Right atrium auricular region (tissue), 2 donors: ENCODE measurements around the gene TMEM40. TPM values are rescaled to one million over a fixed set of nuclear protein-coding genes. Genes with fewer than 3 reads are reported as not detected.
A peak's percentile ranks its signal among the peaks of the same experiment; 100 is the strongest.

Experiments used
- DNase-seq: peaks from one replicate; pipeline ENCODE4 v3.0.0-alpha.2; 2019; ENCODE audit warnings: low spot score
- H3K27ac ChIP-seq, 2 donors: fragments of 200-600 bp; sonication (generic); 1 replicate in 1 of 2; 2 replicates in 1 of 2; pipeline ENCODE4 v1.5.1; 2016 to 2019
- H3K27me3 ChIP-seq, 2 donors: fragments of 200-600 bp; sonication (generic); one replicate each; pipeline versions ENCODE4 v1.5.1 to v1.6.0; 2017 to 2019
- H3K36me3 ChIP-seq: fragments of 200-600 bp; sonication (generic); one replicate; pipeline ENCODE4 v1.5.1; 2016
- H3K4me1 ChIP-seq, 2 donors: fragments of 200-600 bp; sonication (generic); one replicate each; pipeline versions ENCODE4 v1.5.1 to v1.6.0; 2017 to 2019
- H3K4me3 ChIP-seq, 2 donors: fragments of 200-600 bp; sonication (generic); 1 replicate in 1 of 2; 2 replicates in 1 of 2; pipeline ENCODE4 v1.5.1; 2017 to 2019; ENCODE audit warnings: mild to moderate bottlenecking in 1 of 2, moderate library complexity in 1 of 2
- H3K9me3 ChIP-seq, 2 donors: fragments of 200-600 bp; sonication (generic); one replicate each; pipeline ENCODE4 v1.5.1; 2019
- CTCF ChIP-seq, 2 donors: fragments of 200-600 bp; sonication (generic); IDR thresholded peaks; one replicate each; pipeline ENCODE4 v1.5.1; 2019; ENCODE audit warnings: antibody characterized with exemption in 2 of 2
- total RNA-seq, 2 donors: library from RNA; depleted of rRNA; stranded (reverse); fragments of >200 nt; gene quantifications; one replicate each; pipeline ENCODE4 v1.1.0, GENCODE V29; 2016

TMEM40 gene
- total RNA-seq, 2 donors from 2014 or later, result 1.8 to 2.3 TPM

GRCh38 chr3:12692444-12692843 is 66.6 kb downstream of the TMEM40 start:
- no peaks in the 10 kb centered on the region for H3K27me3 ChIP-seq
- no peaks in the 10 kb centered on the region for H3K4me1 ChIP-seq
- TF ChIP-seq CTCF (IDR thresholded peaks at IDR 0.05), result no peak
- DNase-seq, result no peak
- H3K27ac ChIP-seq, result peak overlapping the region in 1 of 2 donors; percentile 87
- no peaks in the 10 kb centered on the region for H3K9me3 ChIP-seq
- no peak overlapping the region for H3K4me3 ChIP-seq
- H3K36me3 ChIP-seq, result no peaks in the 10 kb centered on the region

- no peak overlapping the region for H3K4me3 ChIP-seq
- no peak for TF ChIP-seq CTCF (IDR thresholded peaks at IDR 0.05)
- H3K27me3 ChIP-seq, result no peaks in the 10 kb centered on the region
- no peaks in the 10 kb centered on the region for H3K36me3 ChIP-seq
- no peaks in the 10 kb centered on the region for H3K4me1 ChIP-seq
- DNase-seq, result no peak
- peak overlapping the region in 1 of 2 donors; percentile 43 for H3K27ac ChIP-seq
- no peaks in the 10 kb centered on the region for H3K9me3 ChIP-seq
Measured at GRCh38 chr3:12689997-12690711, 68.9 kb downstream of the TMEM40 start.

- Histone ChIP-seq H3K4me1 (no peaks in the 10 kb centered on the region), H3K9me3 (no peaks in the 10 kb centered on the region), H3K36me3 (no peaks in the 10 kb centered on the region), H3K4me3 (no peak overlapping the region), H3K27ac (no peak overlapping the region), H3K27me3 (no peaks in the 10 kb centered on the region)
- no peak for TF ChIP-seq CTCF (IDR thresholded peaks at IDR 0.05)
- no peak for DNase-seq
Measured at GRCh38 chr3:12687948-12688347, 71.1 kb downstream of the TMEM40 start.

- H3K4me1 ChIP-seq, result peaks cover 0 to 15% of the 10 kb centered on the region in 2 donors
- H3K27ac ChIP-seq, result no peak overlapping the region
- H3K27me3 ChIP-seq, result no peaks in the 10 kb centered on the region
- H3K4me3 ChIP-seq, result no peak overlapping the region
- DNase-seq, result no peak
- no peaks in the 10 kb centered on the region for H3K36me3 ChIP-seq
- H3K9me3 ChIP-seq, result no peaks in the 10 kb centered on the region
- TF ChIP-seq CTCF (IDR thresholded peaks at IDR 0.05), result no peak
Measured at GRCh38 chr3:12686096-12686495, 73.0 kb downstream of the TMEM40 start.

Other genes with a start within 250 kb of the TMEM40 start
- gene MKRN2OS, start 213.8 kb downstream of the TMEM40 start, total RNA-seq, result not detected
- gene MKRN2, start 202.2 kb downstream of the TMEM40 start, total RNA-seq, result 10 to 100 TPM; 24.7 to 30.5 TPM
- gene RAF1, start 95.1 kb downstream of the TMEM40 start, total RNA-seq, result 100 to 1,000 TPM; 140 to 178 TPM
- 10 to 100 TPM; 45.2 to 77.4 TPM for gene CAND2, start 37.4 kb upstream of the TMEM40 start, total RNA-seq
- 100 to 1,000 TPM; 626 to 829 TPM for gene RPL32, start 82.3 kb upstream of the TMEM40 start, total RNA-seq